Measurements from ENCODE around the gene SPG7.

Gene SPG7

DNA sequence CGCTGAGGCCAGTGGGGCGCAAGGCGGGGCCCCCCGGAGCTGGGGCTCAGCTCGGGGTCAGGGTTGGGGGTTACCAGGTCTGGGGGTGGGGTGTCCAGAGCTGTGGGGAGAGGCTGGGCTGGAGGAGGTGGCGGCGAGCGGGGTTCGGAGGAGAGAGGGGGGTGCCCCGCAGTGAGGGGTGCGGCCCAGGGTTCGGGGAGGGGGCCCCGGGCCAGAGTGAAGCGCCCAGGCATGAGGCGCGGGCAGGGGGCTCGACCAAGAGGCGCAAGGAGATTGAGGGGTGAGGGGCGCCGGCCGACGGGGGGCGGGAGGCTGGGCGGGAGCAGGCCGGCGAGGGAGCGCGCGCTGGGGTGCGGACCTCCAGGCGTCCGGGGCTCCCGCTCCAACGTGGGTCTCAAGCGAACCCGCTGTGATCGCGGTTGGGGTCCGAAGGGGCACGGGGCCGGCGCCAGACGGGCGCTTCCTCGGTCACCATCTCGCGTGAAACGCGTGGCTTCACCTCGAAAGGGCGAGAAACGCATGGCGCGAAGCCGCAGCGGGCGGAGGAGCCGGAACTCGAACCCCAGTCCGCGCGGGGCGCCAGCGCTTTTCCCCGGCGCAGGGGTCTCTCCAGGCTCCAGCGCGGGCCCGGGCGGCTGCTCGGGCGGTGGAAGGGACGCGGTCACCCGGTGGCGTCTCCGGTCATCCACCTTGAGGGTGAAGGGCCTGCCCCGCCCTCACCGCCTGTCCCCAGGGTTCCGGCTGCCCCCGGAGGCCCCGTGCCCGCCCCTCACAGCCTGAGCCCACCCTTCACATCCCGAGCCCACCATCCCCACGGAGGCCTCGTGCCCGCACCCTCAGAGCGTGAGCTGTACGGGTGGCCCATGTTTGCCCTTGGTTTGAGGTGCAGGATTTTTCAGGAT, 68.2 kb downstream of the SPG7 start:
- H3K9ac ChIP-seq (ENCODE audit: low read length): no peak overlapping the region
- H3K27me3 ChIP-seq (replicated peaks; ENCODE audit: insufficient read depth, low read length): 0 out of 2 replicates have a peak, but pooled peaks cover 7% of the 10 kb centered on the region
- no peak overlapping the region for H3K4me3 ChIP-seq (ENCODE audit: low read length)

DNA sequence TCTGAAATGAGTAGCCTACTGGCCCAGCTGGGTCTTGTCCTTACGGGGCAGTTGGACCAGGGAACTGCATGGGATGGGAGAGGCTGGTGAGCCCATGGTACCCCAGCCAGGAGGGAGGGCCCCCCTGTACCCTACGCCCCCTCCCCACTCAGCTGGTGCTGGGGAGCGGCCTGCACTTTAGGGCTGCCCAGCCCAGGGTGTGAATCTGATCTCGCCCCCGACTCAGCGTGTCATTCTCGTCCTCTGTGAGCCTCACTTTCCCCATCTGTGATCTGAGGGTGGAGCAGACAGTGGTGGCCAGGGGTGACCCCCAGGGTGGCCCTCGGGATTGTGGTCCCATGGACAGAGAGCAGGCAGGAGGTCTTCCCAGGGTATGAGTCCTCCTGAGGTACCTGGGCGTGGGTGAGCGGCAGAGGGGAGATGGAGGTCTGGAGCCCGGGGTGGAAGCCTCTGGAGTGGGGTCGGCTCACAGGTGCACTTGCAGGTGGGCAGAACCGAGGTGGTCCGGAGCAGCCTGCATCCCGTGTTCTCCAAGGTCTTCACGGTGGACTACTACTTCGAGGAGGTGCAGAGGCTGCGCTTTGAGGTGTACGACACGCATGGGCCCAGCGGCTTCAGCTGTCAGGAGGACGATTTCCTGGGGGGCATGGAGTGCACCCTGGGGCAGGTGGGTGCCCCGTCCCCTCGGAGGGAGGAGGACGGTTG, 69.0 kb downstream of the SPG7 start:
- Histone ChIP-seq H3K9me2 (replicated peaks; ENCODE audit: insufficient read depth, low read length) (no peaks in the 10 kb centered on the region), H3K27me3 (replicated peaks; ENCODE audit: insufficient read depth, low read length) (0 out of 2 replicates have a peak, but pooled peaks cover 7% of the 10 kb centered on the region), H3K36me3 (replicated peaks; ENCODE audit: insufficient read depth, low read length) (no peaks in the 10 kb centered on the region), H3K79me2 (ENCODE audit: low read length) (no peaks in the 10 kb centered on the region), H3K4me1 (ENCODE audit: low read length) (no peaks in the 10 kb centered on the region), H3K9me3 (replicated peaks; ENCODE audit: insufficient read depth, low read length) (no peaks in the 10 kb centered on the region), H3F3A (ENCODE audit: insufficient read depth, low read length) (no peaks in the 10 kb centered on the region), H3K4me2 (ENCODE audit: low read depth, low read length) (no peak overlapping the region), H4K20me1 (ENCODE audit: insufficient read depth, low read length) (no peaks in the 10 kb centered on the region), H2AFZ (ENCODE audit: low read length) (no peak overlapping the region), H3K4me3 (ENCODE audit: low read length) (no peak overlapping the region), H3K9ac (ENCODE audit: low read length) (no peak overlapping the region), H3K27ac (ENCODE audit: low read length) (no peak overlapping the region)
- DNase-seq: no peak
- TF ChIP-seq, protein P1, sequence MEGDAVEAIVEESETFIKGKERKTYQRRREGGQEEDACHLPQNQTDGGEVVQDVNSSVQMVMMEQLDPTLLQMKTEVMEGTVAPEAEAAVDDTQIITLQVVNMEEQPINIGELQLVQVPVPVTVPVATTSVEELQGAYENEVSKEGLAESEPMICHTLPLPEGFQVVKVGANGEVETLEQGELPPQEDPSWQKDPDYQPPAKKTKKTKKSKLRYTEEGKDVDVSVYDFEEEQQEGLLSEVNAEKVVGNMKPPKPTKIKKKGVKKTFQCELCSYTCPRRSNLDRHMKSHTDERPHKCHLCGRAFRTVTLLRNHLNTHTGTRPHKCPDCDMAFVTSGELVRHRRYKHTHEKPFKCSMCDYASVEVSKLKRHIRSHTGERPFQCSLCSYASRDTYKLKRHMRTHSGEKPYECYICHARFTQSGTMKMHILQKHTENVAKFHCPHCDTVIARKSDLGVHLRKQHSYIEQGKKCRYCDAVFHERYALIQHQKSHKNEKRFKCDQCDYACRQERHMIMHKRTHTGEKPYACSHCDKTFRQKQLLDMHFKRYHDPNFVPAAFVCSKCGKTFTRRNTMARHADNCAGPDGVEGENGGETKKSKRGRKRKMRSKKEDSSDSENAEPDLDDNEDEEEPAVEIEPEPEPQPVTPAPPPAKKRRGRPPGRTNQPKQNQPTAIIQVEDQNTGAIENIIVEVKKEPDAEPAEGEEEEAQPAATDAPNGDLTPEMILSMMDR (IDR thresholded peaks at IDR 0.05; ENCODE audit: low read length): no peak
- TF ChIP-seq EZH2phosphoT487 (IDR thresholded peaks at IDR 0.05; ENCODE audit: low read length): no peak
- no peak for TF ChIP-seq EZH2 (optimal IDR thresholded peaks at IDR 0.05; ENCODE audit: low read depth, low read length)

More for the DNA sequence above, 68.2 kb downstream of the SPG7 start:
- no peak overlapping the region for H3K4me2 ChIP-seq (ENCODE audit: low read depth, low read length)
- no peak overlapping the region for H3K27ac ChIP-seq (ENCODE audit: low read length)
- no peaks in the 10 kb centered on the region for H3K36me3 ChIP-seq (replicated peaks; ENCODE audit: insufficient read depth, low read length)
- H3K9me3 ChIP-seq (replicated peaks; ENCODE audit: insufficient read depth, low read length): no peaks in the 10 kb centered on the region
- no peak for DNase-seq
- TF ChIP-seq, protein P1 (IDR thresholded peaks at IDR 0.05; ENCODE audit: low read length): no peak
- TF ChIP-seq EZH2phosphoT487 (IDR thresholded peaks at IDR 0.05; ENCODE audit: low read length) (no peak), EZH2 (optimal IDR thresholded peaks at IDR 0.05; ENCODE audit: low read depth, low read length) (no peak)
- H2AFZ ChIP-seq (ENCODE audit: low read length): no peak overlapping the region
- no peaks in the 10 kb centered on the region for H3K4me1 ChIP-seq (ENCODE audit: low read length)
- H3F3A ChIP-seq (ENCODE audit: insufficient read depth, low read length): no peaks in the 10 kb centered on the region
- no peaks in the 10 kb centered on the region for H3K79me2 ChIP-seq (ENCODE audit: low read length)
- H4K20me1 ChIP-seq (ENCODE audit: insufficient read depth, low read length): no peaks in the 10 kb centered on the region
- no peaks in the 10 kb centered on the region for H3K9me2 ChIP-seq (replicated peaks; ENCODE audit: insufficient read depth, low read length)

DNA sequence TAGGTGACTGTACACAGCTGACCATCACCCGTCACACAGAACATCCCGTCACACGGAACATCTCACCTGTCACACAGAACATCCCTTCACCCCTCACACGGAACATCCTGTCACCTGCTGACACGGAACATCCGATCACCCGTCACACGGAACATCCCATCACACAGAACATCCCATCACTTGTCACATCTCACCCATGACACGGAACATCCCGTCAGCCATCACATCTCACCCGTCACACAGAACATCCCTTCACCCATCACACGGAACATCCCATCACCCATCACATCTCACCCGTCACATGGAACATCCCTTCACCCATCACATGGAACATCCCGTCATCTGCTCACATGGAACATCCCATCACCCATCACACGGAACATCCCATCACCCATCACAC, 71.1 kb downstream of the SPG7 start:
- no peaks in the 10 kb centered on the region for H3K79me2 ChIP-seq (ENCODE audit: low read length)
- no peaks in the 10 kb centered on the region for H3F3A ChIP-seq (ENCODE audit: insufficient read depth, low read length)
- H3K4me2 ChIP-seq (ENCODE audit: low read depth, low read length): no peak overlapping the region
- TF ChIP-seq, protein P1 (IDR thresholded peaks at IDR 0.05; ENCODE audit: low read length): no peak
- no peak for TF ChIP-seq EZH2 (optimal IDR thresholded peaks at IDR 0.05; ENCODE audit: low read depth, low read length)
- no peak for TF ChIP-seq EZH2phosphoT487 (IDR thresholded peaks at IDR 0.05; ENCODE audit: low read length)
- H3K9ac ChIP-seq (ENCODE audit: low read length): no peak overlapping the region
- no peaks in the 10 kb centered on the region for H4K20me1 ChIP-seq (ENCODE audit: insufficient read depth, low read length)
- H3K9me3 ChIP-seq (replicated peaks; ENCODE audit: insufficient read depth, low read length): no peaks in the 10 kb centered on the region
- H3K9me2 ChIP-seq (replicated peaks; ENCODE audit: insufficient read depth, low read length): no peaks in the 10 kb centered on the region
- no peaks in the 10 kb centered on the region for H3K4me1 ChIP-seq (ENCODE audit: low read length)
- no peaks in the 10 kb centered on the region for H3K36me3 ChIP-seq (replicated peaks; ENCODE audit: insufficient read depth, low read length)
- peaks cover 7% of the 10 kb centered on the region; the same call in 1 of the 2 replicates for H3K27me3 ChIP-seq (replicated peaks; ENCODE audit: insufficient read depth, low read length)
- no peak overlapping the region for H3K27ac ChIP-seq (ENCODE audit: low read length)
- DNase-seq: no peak
- no peak overlapping the region for H3K4me3 ChIP-seq (ENCODE audit: low read length)
- no peak overlapping the region for H2AFZ ChIP-seq (ENCODE audit: low read length)

All from MM.1S (cell line).